Hypothalamus (tissue), 51 donors: ENCODE measurements around the gene MYH15.

Experiments
- DNase-seq, 51 donors: peaks; one replicate each; lab custom pipeline; 2025; lab: John Stamatoyannopoulos, UW

Gene MYH15

DNA sequence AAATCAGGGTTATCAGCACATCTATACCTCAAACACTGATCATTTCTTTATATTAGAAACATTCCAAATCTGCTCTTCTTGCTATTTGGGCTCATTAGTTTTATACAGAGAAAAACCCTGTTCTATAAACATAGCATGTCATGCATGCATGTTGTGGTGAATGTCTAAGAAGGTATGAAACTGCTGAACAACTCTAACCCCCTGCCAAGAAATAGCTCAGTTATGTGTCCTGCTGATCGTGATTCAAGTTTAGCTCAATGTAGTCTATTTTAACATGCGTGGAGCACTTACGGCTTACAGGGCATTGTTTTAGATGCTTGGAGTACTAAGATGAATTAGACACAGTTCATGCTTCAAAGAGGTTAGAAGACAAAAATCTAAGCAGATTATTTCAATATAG lies 35.8 kb downstream of the MYH15 start:
- no peak for DNase-seq

DNA sequence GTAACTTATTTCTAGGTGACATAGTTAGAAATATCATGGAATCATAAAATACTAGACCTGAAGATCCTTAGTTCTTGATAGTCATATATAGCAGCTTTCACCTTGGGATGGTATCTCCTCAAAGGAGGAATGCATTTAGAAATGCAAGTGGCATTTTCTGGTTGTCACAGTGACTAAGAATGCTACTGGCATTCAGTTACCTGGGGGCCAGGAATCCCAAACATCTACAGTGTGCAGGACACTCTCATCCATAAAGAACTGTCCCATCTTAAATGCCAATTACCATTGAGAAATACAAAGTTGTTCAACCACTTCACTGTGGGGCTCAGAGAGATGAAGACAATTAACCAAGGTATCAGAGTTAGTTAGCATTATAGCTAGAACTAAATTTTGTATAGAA lies 36.7 kb downstream of the MYH15 start:
- no peak for DNase-seq

DNA sequence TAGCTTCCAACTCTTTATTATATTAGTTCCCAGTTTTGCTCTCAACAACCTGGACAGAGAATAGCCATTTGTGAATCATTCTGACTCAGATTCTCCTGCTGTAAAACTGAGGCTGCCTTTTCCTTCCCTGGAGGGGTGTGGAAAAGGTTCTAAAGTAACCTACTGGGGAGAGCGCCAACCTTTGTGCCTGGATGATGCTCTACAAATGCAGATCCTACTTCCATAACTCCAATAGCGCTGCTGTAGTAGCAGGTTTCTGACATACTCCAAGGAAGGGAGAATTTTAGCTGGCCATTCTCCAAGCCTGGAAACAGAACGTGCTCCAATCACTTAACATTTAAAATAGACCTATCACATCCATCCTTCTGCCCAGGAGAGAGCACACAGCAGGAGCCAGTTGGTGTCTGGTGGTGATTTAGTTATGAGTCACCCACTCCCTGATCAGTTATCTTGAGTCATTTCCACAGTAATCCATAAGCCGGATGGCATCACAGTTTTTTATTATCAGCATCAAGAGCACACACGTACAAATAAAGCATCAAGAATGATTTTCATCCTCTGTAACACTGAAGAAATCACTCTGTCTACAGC lies 38.3 kb downstream of the MYH15 start:
- DNase-seq = peak in 1 of 51 donors; percentile 26

DNA sequence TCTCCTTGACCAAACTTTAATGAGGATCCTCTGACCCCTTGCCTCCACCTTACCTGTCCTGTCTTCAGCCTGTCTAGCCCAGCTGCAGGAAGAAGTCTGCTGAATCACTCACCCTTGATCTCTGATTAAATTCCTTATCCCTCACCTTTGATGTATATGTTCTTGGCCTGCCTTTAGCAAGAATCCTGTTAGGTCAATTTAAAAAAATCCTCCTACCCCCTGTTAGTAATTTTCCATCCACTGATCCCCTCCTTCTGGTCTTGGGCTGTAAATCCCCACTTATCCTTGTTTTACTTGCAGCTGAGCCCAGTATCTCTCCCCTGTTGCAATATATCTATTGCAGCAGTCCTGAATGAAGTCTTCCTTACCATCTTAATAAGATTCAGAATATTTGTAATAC lies 39.0 kb downstream of the MYH15 start:
- DNase-seq = no peak

DNA sequence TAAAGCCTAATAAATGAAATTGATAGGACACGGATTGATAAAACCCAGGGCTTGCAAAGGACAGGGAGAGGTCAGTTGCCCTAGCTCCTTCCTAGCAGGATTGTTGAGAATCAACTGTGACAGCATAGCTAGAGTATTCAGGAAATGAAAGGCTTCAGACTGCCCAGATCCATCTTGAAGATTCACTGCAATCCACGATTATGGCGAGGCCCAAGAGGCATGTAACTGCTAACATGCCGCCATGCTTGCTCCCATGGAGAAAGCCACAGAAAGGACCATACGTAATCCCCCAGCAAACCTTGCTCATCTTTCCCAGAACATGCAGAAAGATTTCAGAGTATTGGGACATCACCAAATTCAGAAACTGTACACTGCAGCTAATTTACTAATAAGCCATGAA lies 41.3 kb downstream of the MYH15 start:
- DNase-seq = no peak

DNA sequence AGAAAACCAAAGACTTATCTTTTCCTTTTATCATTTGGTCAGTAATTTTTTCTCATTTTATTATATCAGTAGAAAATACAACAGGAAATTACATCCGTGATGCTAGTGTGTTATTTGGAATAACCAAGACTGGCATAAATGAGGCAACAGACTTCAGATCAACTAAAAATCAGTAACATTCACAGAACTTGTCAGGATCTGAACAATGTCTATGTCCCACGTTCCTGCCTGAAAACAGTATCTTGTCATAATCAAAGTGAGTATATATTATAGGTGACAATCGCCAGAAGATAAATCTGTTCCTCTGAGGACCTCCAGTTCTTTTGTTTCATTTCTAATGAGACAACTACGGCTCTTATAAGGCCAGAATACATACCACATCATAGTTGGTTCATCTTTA lies 41.8 kb downstream of the MYH15 start:
- DNase-seq = no peak

DNA sequence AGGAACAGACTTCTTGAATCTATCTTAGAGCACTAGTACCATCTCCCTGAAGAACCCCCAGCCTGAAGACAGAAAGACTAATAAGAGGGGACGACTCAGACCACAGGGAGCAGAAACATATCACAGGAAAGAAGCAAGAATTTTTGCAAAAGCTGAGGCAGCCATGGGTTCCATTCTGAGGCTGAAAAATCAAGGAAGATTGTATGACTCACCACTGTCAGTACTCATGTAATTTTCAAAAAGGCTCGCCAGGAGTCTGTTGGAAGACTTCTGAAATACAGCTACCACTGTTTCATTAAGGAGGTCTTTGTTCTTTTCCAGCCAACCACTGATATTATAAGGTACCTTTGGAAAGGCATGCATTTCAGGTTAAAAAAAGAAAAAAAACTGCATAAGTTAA lies 47.5 kb downstream of the MYH15 start:
- DNase-seq = no peak

DNA sequence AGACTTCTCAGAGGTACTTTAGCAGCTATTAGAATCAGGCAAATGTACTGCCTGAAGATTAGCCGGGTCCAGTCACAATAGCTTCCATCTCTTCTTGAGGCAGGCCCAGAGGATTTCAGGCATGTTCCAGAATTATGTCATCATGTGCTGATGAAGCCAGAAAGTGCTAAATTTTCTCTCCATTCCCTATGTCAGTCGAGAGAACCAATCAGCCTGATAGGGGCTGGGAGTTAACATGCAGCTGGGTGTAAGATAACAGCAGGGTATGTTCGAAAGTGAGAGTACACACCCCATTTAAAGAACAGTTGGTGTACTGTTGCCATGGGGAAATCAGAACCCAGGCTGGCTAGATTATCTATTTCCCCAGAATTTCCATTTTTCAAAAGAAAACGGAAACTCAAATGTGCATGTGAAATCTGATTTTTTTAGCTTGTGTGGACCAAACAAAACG lies 48.7 kb downstream of the MYH15 start:
- DNase-seq = peak in 1 of 51 donors; percentile 26

DNA sequence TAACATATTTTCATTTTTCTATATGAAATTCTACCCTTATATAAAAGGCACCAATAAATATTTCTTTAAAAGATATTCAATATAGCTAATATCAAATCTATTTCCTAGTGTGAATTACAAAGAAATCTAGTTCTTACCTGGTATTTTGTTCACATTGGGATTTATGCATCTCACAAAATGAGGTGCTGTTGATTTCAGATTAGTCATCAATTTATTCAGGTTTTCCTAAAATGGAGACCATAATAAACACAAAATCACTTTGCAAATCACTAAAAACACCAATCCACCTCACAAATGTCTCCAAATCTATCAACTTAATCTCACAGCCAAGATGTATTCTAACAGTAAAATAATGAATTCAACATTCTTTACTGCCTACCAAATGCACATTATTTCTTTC lies 51.2 kb downstream of the MYH15 start:
- no peak for DNase-seq

DNA sequence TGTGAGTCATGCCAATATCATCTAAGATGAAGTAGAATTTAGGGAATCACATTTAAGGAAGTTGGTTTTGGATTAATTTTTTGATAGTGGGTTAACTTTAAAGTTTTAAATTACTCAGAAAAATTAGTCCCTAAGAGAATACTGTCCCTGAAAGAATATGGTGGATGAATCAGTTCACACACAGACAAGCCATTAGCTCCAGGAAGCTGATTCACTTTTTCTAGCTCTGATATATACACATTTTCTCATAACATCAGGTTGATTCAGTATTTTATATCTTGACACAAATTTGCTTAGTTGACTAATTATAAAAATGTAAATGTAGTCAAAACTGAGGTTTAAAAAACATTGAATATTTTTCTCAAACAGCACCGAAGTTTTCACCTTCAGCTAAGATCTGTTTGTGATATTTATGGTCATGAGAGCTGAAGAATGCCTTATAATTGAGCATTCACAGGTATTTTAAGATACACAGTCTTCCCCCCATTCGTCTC lies 55.1 kb downstream of the MYH15 start:
- no peak for DNase-seq

DNA sequence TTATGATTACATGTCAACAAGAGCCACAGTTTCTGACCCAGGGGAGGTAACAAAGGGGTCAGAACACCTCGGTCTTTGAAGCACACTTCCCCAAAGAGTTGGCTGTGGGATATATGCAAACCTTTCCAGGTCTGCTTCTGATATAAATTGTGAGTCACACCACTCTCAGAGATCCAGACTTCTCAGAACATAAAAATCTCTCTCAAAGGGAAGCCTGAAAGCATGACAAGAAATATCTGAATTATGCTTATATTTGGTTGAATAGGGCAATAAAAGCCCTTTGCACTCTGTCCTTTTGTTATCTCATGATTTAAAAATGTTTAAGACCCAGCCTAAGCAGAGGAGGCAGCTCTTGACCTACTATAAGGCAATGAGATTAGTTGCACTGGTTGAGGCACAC lies 56.8 kb downstream of the MYH15 start:
- DNase-seq = no peak

DNA sequence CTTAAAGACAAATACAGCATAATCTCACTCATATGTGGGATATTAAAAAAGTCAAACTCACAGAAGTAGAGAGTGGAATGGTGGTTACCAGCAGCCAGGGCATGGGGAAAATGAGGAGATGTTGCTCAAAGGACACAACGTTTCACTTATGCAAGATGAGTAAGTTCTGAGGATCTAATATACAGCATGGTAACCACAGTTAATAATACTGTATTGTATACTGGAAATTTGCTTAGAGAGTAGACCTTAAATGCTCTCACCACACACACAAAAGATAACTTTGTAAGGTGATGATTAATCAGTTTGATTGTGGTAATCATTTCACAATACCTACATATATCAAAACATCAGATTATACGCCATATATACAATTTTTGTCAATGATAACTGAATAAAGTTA lies 60.0 kb downstream of the MYH15 start:
- DNase-seq = no peak

DNA sequence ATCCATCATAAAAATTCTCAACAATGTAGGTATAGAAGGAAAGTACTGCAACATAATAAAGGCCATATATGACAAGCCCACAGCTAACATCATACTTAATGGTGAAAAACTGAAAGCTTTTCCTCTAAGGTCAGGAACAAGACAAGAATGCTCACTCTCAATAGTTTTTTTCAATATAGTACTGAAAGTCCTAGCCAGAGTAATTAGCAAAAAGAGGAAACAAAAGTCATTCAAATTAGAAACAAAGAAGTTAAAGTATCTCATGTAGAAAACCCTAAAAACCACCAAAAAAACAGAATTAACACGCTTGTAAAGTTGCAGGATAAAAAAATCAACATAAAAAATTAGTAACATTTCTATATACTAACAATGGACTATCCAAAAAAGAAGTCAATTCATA lies 61.8 kb downstream of the MYH15 start:
- no peak for DNase-seq

DNA sequence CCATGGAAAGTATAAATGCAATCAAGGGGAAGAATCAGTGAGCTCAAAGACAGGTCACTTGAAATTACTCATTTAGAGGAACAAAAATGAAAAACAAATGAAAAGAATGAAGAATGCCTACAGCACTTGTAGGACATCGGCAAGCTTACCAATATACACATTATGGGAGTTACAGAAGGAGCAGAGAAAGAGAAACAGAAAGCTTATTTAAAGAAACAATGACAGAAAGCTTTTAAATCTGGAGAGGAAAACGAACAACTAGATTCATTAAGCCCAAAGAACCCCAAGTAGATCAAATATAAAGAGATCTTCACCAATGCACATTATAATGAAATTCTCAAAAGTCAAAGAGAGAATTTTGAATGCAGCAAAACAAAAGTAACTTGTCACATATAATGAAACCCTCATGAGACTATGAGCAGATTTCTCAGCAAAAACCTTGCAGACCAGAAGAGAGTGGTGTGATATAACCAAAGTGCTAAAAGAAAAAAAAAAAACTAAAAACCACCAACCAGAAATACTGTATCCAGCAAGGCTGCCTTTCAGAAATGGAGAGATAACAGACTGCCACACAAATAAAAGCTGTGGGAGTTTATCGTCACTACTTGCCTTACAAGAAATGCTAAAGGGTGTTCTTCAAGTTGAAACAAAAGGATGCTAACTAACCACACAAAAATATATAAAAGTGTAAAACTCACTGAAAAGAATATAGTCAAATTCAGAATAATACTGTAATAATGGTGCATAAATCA lies 63.1 kb downstream of the MYH15 start:
- DNase-seq = no peak

DNA sequence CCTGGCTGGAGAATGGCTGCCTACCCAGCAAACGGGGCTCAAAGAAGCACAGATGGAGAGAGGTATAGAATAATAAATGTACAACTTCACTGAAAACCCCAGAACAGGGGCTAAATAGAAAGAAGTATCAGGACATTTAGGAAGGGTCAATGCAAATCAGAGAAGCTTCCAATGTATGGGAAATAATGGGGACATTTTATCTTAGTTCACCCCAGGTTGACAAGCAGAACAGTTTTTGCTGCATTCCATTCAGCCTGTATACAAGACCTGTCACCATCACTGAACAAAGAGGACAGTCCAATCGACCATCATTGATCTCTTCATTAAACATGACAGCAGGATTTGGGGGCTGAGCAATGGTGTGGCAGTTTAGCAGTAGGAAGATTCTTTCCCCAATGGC lies 68.1 kb downstream of the MYH15 start:
- no peak for DNase-seq

DNA sequence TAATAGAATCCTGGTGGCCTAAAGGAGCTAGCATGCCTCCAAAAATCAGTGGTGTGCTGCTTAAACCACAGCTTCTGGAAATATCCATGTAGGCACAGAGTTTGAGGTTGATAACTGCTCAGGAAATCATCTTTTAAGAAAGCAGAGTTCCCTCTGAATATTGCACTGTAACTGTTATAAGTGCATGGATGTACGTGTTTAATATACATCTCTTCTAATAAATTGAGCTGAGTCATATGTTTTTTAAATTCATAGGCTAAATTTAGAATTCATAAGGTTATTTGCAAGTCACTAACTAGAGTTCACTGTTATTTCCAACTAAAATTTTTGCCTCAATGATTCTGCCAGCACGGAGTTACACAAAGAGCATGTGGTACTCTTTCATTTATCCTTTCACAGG lies 68.9 kb downstream of the MYH15 start:
- DNase-seq = no peak

DNA sequence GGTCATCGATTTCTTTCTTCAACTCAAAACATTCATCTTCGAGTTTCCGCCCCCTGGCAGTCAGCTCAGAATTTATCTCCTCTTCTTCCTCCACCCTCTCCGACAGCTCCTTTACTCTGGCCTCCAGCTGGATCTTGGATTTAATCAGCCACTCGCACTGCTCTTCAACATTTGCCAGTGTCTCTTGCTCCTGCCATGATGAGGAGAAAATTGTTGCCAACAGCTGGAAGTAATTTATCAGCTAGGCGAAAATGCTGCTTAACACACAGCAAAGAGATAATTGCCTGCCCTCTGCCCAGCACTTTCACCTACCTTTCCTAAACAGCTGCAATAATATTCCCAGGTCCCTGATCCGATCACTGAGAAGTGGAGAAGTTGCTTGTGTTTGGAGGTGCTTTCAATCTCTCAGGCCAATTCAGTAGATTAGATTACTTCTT lies 69.3 kb downstream of the MYH15 start:
- DNase-seq = no peak

DNA sequence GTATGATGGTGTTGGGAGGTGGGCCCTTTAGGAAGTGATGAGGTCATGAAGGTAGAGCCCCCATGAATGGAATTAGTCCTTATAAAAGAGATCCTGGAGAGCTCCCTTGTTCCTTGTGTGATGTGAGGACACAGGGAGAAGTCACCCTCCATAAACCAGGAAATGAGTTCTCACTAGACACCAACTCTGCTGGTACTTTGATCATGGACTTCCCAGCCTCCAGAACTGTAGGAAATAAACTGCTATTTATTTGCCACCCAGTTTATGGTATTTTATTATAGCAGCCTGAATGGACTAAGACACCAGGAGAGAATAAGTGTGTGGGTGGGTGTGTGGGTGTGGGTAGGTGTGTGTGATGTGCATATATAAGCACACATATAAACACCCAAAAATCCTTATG lies 71.9 kb downstream of the MYH15 start:
- no peak for DNase-seq

DNA sequence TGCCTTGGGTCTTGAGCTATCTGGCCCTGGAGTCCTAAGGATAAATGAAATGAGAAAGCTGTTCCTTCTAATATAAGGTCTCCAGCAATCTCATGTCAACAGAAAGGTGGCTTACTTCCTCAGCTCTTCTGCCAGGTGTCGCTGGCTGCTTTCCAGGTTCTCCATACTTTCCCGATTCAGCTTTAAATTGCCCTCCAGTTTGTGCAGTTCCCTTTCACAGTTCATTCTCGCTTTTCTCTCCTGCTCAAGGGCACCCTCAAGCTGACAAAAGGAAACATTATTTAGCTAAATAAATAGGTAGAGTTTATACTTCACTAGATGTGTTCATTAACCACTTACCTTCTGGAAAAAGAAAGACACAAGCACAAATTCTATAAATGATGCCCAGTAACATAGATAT lies 73.0 kb downstream of the MYH15 start:
- DNase-seq = no peak

DNA sequence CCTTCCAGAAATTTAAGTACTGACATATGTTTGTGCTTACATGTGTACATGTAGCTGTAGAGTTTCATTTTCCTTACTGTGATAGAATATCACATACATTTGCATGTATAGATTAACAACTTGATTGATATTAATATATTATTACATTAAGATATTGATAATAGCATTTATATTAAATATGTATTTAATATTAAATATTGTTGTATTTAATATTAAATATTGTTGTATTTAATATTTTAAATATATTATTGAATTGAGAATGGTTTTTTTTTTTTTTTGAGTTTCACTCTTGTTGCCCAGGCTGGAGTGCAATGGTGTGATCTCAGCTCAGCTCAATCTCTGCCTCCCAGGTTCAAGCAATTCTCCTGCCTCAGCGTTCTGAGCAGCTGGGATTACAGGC lies 76.5 kb downstream of the MYH15 start:
- no peak for DNase-seq

DNA sequence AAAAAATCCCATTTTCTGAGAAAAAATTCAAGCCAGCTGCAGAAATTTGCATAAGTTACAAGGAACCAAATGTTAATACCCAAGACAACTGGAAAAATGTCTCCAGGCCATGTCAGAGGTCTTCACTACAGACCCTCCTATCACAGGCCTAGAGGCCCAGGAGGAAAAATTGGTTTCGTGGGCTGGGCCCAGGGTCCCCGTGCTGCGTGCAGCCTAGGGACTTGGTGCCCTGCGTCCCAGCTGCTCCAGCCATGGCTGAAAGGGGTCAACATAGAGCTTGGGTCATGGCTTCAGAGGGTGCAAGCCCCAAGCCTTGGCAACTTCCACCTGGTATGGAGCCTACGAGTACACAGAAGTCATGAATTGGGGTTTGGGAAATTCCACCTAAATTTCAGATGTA lies 78.0 kb downstream of the MYH15 start:
- no peak for DNase-seq

DNA sequence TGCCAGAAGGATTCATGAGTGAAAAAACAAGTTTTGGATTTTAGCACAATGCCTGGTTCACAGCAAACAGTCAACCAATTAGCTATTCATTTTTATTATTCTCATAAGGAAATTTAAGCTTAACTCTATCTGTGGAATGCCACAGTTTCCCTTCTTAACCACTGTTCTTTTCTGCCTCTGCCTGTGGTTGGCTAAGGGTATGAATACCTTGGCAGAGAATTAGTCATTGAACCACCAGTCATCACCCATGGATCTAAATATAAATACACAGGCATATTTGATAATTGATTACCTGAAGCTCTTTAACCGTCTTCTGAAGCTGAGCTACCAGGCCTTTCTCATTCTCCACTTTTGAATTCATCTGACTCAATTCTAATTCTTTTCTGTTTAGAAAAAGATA lies 79.9 kb downstream of the MYH15 start:
- no peak for DNase-seq

DNA sequence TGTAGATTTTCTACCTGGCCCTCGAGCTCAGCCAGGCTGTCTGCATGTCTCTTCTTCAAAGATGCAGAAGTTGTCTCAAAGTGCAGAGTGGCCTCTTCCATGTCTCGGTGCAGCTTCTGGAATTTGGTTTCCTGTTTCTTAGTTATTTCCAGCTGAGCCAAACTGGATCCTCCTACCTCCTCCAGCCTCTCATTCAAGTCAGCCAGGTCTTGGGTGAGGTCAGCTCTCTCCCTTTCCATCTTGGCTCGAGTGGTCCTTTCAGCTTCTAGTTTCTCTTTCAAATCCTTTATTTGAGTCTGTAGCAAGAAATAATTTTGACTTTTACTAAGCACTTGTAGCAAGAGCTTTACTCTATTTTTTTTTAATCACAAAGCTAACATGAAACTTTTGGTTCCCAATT lies 81.8 kb downstream of the MYH15 start:
- DNase-seq = peak in 2 of 51 donors; percentile 5
